HepG2 (cell line): Measurements from ENCODE around the gene SOWAHA. TPM values are rescaled to one million over a fixed set of nuclear protein-coding genes. Genes with fewer than 3 reads are reported as not detected.

Experiments
- ATAC-seq: fragments of 200-7000 bp; cut with Tn5 transposase; 3 replicates; pipeline ENCODE4 v1.9.1; 2020; ENCODE audit warnings: mild to moderate bottlenecking, moderate library complexity
- BruUV-seq: library from RNA; stranded (reverse); fragments of 400-500 nt; replicated peaks from 2 replicates; lab custom pipeline; 2021; lab: Mats Ljungman, UMichigan
- CTCF ChIA-PET: fragments of 300-600 bp; formaldehyde crosslinking; extraction: SDS; loops from one replicate; lab custom pipeline; 2021; ENCODE audit warnings: low total read pairs, inconsistent platforms, low intra/inter-chr PET ratio; lab: Yijun Ruan, JAX
- POLR2A ChIA-PET: fragments of 350-600 bp; sonication (Branson Sonifier 250); formaldehyde crosslinking; loops from one replicate; lab custom pipeline; 2020; ENCODE audit warnings: antibody characterized with exemption, inconsistent platforms; lab: Yijun Ruan, JAX
- DNase-seq: peaks from one replicate; pipeline ENCODE4 v3.0.0-alpha.2; 2015; ENCODE audit warnings: low spot score
- FAIRE-seq: peaks from 3 replicates; lab custom pipeline; 2011; peaks lifted over from hg19 to GRCh38; lab: Jason Lieb, UNC
- H2AFZ ChIP-seq: one replicate; pipeline ENCODE4 v1.6.1; 2011; ENCODE audit warnings: low read length, inconsistent platforms
- H3K27ac ChIP-seq: fragments of 300-600 bp; 3 replicates; pipeline ENCODE4 v1.8.0; 2011; ENCODE audit warnings: mixed run types, mild to moderate bottlenecking, mixed read lengths, low read length, inconsistent platforms; ENCODE audit not compliant: insufficient read depth; ENCODE audit errors: extremely low read length
- H3K27me3 ChIP-seq, 2 experiments: fragments of 200-600 bp in 1 of 2; 2 replicates in 1 of 2; 3 replicates in 1 of 2; pipeline versions ENCODE4 v1.6.0 to v1.8.0; 2011; ENCODE audit warnings: low read length in 2 of 2, mild to moderate bottlenecking in 2 of 2, moderate library complexity in 2 of 2, inconsistent platforms in 1 of 2; ENCODE audit not compliant: insufficient read depth in 2 of 2, control insufficient read depth in 1 of 2
- H3K36me3 ChIP-seq, 2 experiments: fragments of 200-600 bp in 1 of 2; replicated peaks in 1 of 2; 2 replicates in 1 of 2; 3 replicates in 1 of 2; pipeline versions ENCODE4 v1.5.1 to v1.8.0; 2011; ENCODE audit warnings: low read length in 2 of 2, inconsistent platforms in 1 of 2; ENCODE audit not compliant: insufficient read depth in 2 of 2, control insufficient read depth in 1 of 2
- H3K4me1 ChIP-seq: 2 replicates; pipeline ENCODE4 v1.5.1; 2012; ENCODE audit warnings: low read length, inconsistent platforms; ENCODE audit not compliant: insufficient read depth
- H3K4me2 ChIP-seq: 2 replicates; pipeline ENCODE4 v1.6.0; 2011; ENCODE audit warnings: low read depth, low read length, inconsistent platforms
- H3K4me3 ChIP-seq, 3 experiments: fragments of 200-600 bp in 1 of 3; sonication (generic), shearing (Covaris generic) in 1 of 3; replicated peaks in 1 of 3; 2 replicates each; pipeline ENCODE4 v1.5.1; 2011 to 2016; ENCODE audit warnings: low read length in 3 of 3, inconsistent platforms in 2 of 3, low read depth in 2 of 3, mild to moderate bottlenecking in 2 of 3, control low read depth in 1 of 3, mixed read lengths in 1 of 3; ENCODE audit not compliant: insufficient read depth in 1 of 3
- H3K79me2 ChIP-seq: one replicate; pipeline ENCODE4 v1.6.1; 2011; ENCODE audit warnings: low read length, inconsistent platforms; ENCODE audit not compliant: insufficient read depth
- H3K9ac ChIP-seq: 2 replicates; pipeline ENCODE4 v1.6.0; 2011; ENCODE audit warnings: mild to moderate bottlenecking, low read depth, low read length, inconsistent platforms; ENCODE audit not compliant: insufficient read depth
- H3K9me3 ChIP-seq: 2 replicates; pipeline ENCODE4 v1.5.1; 2012; ENCODE audit warnings: mild to moderate bottlenecking, low read length
- H4K20me1 ChIP-seq: 2 replicates; pipeline ENCODE4 v1.6.0; 2011; ENCODE audit warnings: inconsistent platforms, mild to moderate bottlenecking, low read length, moderate library complexity; ENCODE audit not compliant: insufficient read depth
- ATF4 ChIP-seq, 2 experiments: fragments of 450-650 bp in 1 of 2; sonication (generic) in 1 of 2; formaldehyde crosslinking; IDR thresholded peaks; 2 replicates each; pipeline versions ENCODE4 v1.5.0 to v1.8.0; 2020 to 2022; ENCODE audit warnings: mild to moderate bottlenecking in 1 of 2, missing genetic modification reagents in 1 of 2
- ATF7-NPFF ChIP-seq: sonication (generic); formaldehyde crosslinking; IDR thresholded peaks from 2 replicates; pipeline ENCODE4 v1.8.1; 2023; ENCODE audit warnings: mild to moderate bottlenecking, low read depth, missing genetic modification reagents, moderate library complexity
- BCLAF1 ChIP-seq: fragments of 450-650 bp; IDR thresholded peaks from 2 replicates; pipeline ENCODE4 v1.6.1; 2017; ENCODE audit warnings: mild to moderate bottlenecking
- ESRRA ChIP-seq: sonication (generic); formaldehyde crosslinking; IDR thresholded peaks from 2 replicates; pipeline ENCODE4 v1.5.1; 2020; ENCODE audit warnings: mild to moderate bottlenecking, low read depth, missing genetic modification reagents
- KAT2B ChIP-seq: fragments of 150-350 bp; IDR thresholded peaks from 2 replicates; pipeline ENCODE4 v1.6.1; 2014; ENCODE audit warnings: low read depth, low read length, borderline replicate concordance
- KDM5B ChIP-seq: sonication (generic); formaldehyde crosslinking; IDR thresholded peaks from 2 replicates; pipeline ENCODE4 v1.4.0; 2020; ENCODE audit warnings: missing genetic modification reagents, mild to moderate bottlenecking, borderline replicate concordance
- PHF20 ChIP-seq: sonication (generic); formaldehyde crosslinking; IDR thresholded peaks from 2 replicates; pipeline ENCODE4 v1.5.0; 2020; ENCODE audit warnings: mild to moderate bottlenecking, missing genetic modification reagents
- PRDM4 ChIP-seq: sonication (generic); formaldehyde crosslinking; IDR thresholded peaks from 2 replicates; pipeline ENCODE4 v1.9.0; 2021; ENCODE audit warnings: missing genetic modification reagents, borderline replicate concordance
- SKI ChIP-seq: fragments of 450-650 bp; IDR thresholded peaks from one replicate; pipeline ENCODE4 v1.6.1; 2018; ENCODE audit warnings: mild to moderate bottlenecking; ENCODE audit not compliant: partially characterized antibody
- ZFP62 ChIP-seq: sonication (generic); formaldehyde crosslinking; IDR thresholded peaks from 2 replicates; pipeline ENCODE4 v1.4.0; 2020; ENCODE audit warnings: missing genetic modification reagents
- ZNF562 ChIP-seq: sonication (generic); formaldehyde crosslinking; IDR thresholded peaks from 2 replicates; pipeline ENCODE4 v1.8.0; 2022; ENCODE audit warnings: missing genetic modification reagents, borderline replicate concordance
- WGBS: methylation state at CpG from one replicate; pipeline ENCODE4 v1.1.6; 2017; ENCODE audit warnings: low lambda C conversion rate; 5-methylcytosine and 5-hydroxymethylcytosine counted together
- in situ Hi-C: cut with HindIII; loops from 2 replicates; pipeline ENCODE4 v1.10.0; 2017; ENCODE audit warnings: low pct_unique_long_range_greater_than_20kb; ENCODE audit not compliant: extremely low pct_ligation_motif_present
- intact Hi-C: fragments of 100-400 bp; cut with micrococcal nuclease; formaldehyde crosslinking; loops from one replicate; pipeline ENCODE4 v1.10.0; 2022; ENCODE audit not compliant: unreplicated experiment
- polyA plus RNA-seq, 8 experiments: library from polyadenylated mRNA; depleted of rRNA in 3 of 8; stranded (reverse) in 7 of 8; unstranded in 1 of 8; fragments of >200 nt; fragmentation: Illumina TruSeq in 4 of 8; extraction: Trizol in 4 of 8; gene quantifications; 2 replicates each; pipeline versions ENCODE4 v1.2.1 to v1.2.3, GENCODE V29; 2011 to 2016; ENCODE audit warnings: low read depth in 4 of 8, missing spikeins in 1 of 8, mixed read lengths in 1 of 8; ENCODE audit not compliant: insufficient read depth in 1 of 8
- total RNA-seq, 5 experiments: library from RNA; depleted of rRNA; stranded (reverse); fragments of >200 nt; fragmentation: Illumina TruSeq; extraction: Trizol; gene quantifications; 2 replicates each; pipeline ENCODE4 v1.2.3, GENCODE V29; 2016; ENCODE audit warnings: low read depth in 1 of 5

SOWAHA gene
- total and polyA plus RNA-seq, 2 of the 13 experiments (the other 11 are each of a cell fraction or from before 2014, with no cell fraction given) = 0.95 to 1.9 TPM

- in situ Hi-C loops = no loop called here
- peak overlapping the region; percentile 100 for H3K27ac ChIP-seq
- FAIRE-seq = no peak
- ChIA-PET CTCF (interaction anchor here (2.6 kb wide), 1 partner anchor 11 kb away, joined by 54 read pairs; no protein-coding TSS in a partner anchor), POLR2A (interaction anchor here (1.3 to 5.8 kb wide), 4 partner anchors 8 to 31 kb away, joined by 3 to 176 read pairs (median 34); partner anchors contain the start of gene SHROOM1)
- H4K20me1 ChIP-seq = no peaks in the 10 kb centered on the region
- no peaks in the 10 kb centered on the region; a peak in 1 of 5 replicates for H3K27me3 ChIP-seq
- BruUV-seq = no TSS peak
- H3K79me2 ChIP-seq = peaks cover 12% of the 10 kb centered on the region
- H3K9me3 ChIP-seq = no peaks in the 10 kb centered on the region
- H2AFZ ChIP-seq = no peak overlapping the region
- intact Hi-C loops = no loop called here
- peak overlapping the region; percentile 52 for H3K4me2 ChIP-seq
- no peaks in the 10 kb centered on the region for H3K36me3 ChIP-seq
- peak overlapping the region; percentile 27; the same call in 1 of the 2 replicates for H3K9ac ChIP-seq
- WGBS = 54% methylated on average over 3 of the region's 3 CpGs
- peaks cover 59% of the 10 kb centered on the region for H3K4me1 ChIP-seq
- no peak for ATAC-seq
- TF ChIP-seq ATF4 (CRISPR knock-in tag; IDR thresholded peaks at IDR 0.05) = no peak
- no peak for TF ChIP-seq KDM5B (CRISPR knock-in tag)
- no peak for TF ChIP-seq ATF7-NPFF (CRISPR knock-in tag)
- no peak for TF ChIP-seq PHF20
- TF ChIP-seq SKI = no peak
- TF ChIP-seq ESRRA (CRISPR knock-in tag) = no peak
- TF ChIP-seq, all 625 proteins: peak for 0
- H3K4me3 ChIP-seq = peak overlapping the region in 1 of 3 experiments; percentile 17; a peak in 1 of 6 replicates
- DNase-seq = no peak
These were observed 4.2 kb upstream of the SOWAHA start for GRCh38 chr5:132808866-132809265.

- H4K20me1 ChIP-seq = no peaks in the 10 kb centered on the region
- H3K27me3 ChIP-seq = no peaks in the 10 kb centered on the region; a peak in 1 of 5 replicates
- FAIRE-seq = no peak
- no peaks in the 10 kb centered on the region for H3K9me3 ChIP-seq
- no peak for ATAC-seq
- WGBS = 92% methylated on average over 5 of the region's 5 CpGs
- no peak for TF ChIP-seq PRDM4 (CRISPR knock-in tag)
- TF ChIP-seq ZNF562 (CRISPR knock-in tag) = no peak
- TF ChIP-seq KAT2B = no peak
- no peak for TF ChIP-seq ZFP62
- no peak for TF ChIP-seq BCLAF1
- POLR2A ChIA-PET = interaction anchor here (1.3 to 5.8 kb wide), 3 partner anchors 9 to 35 kb away, joined by 3 to 176 read pairs (median 55); partner anchors contain the start of gene SHROOM1
- no peak overlapping the region for H3K4me2 ChIP-seq
- no peak overlapping the region for H3K4me3 ChIP-seq
- BruUV-seq = no TSS peak
- in situ Hi-C loops (no loop called here), intact Hi-C loops (no loop called here)
- no peak for DNase-seq
- no peak overlapping the region for H3K9ac ChIP-seq
- no peaks in the 10 kb centered on the region for H3K36me3 ChIP-seq
- peaks cover 12% of the 10 kb centered on the region for H3K79me2 ChIP-seq
- H2AFZ ChIP-seq = no peak overlapping the region
- peak overlapping the region; percentile 100 for H3K27ac ChIP-seq
- H3K4me1 ChIP-seq = peaks cover 70% of the 10 kb centered on the region
- CTCF ChIA-PET = interaction anchor here (1.2 kb wide), 1 partner anchor 9 kb away, joined by 4 read pairs; no protein-coding TSS in a partner anchor
These were observed 2.5 kb upstream of the SOWAHA start for GRCh38 chr5:132810605-132811004.
